SK-N-MC (cell line): ENCODE measurements around the gene TACR1.

Source experiments
- EZH2 ChIP-seq: fragments of 200-600 bp; sonication (generic); IDR thresholded peaks from one replicate; pipeline ENCODE4 v1.6.1; 2017; ENCODE audit warnings: antibody characterized with exemption
- POLR2AphosphoS5 ChIP-seq: IDR thresholded peaks from 2 replicates; pipeline ENCODE4 v1.6.1; 2012; ENCODE audit warnings: mild to moderate bottlenecking, low read depth, low read length, borderline replicate concordance

DNA sequence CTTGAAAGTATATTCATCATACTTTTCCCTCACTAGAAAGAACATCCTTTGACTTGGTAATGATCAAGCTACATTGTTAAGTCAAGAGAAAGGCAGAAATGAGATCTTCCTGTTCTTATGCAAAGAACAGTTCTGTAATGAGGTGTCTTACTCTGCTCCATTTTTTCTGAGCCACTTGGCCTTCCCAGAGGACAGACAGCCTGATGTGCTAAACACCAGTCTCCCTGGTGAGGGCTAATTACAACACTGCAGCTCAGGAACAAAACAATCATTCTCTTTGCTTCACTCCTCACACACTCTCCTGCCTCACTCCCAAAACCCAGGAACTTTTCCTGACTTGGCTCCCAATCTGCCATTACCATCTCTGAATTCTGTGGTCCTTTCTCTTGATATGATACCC is 25.6 kb downstream of the TACR1 start:
- TF ChIP-seq EZH2 (no peak), POLR2AphosphoS5 (no peak)
